ENCODE measurements around the gene MADCAM1. TPM values are rescaled to one million over a fixed set of nuclear protein-coding genes. Genes with fewer than 3 reads are reported as not detected.

The MADCAM1 gene
- total RNA-seq, 1 donor from 2014 or later = 0.92 TPM

- Histone ChIP-seq H3K4me3 (no peak overlapping the region), H3K27me3 (ENCODE audit: low read depth) (no peaks in the 10 kb centered on the region), H3K36me3 (no peaks in the 10 kb centered on the region), H3K4me1 (no peaks in the 10 kb centered on the region), H3K27ac (no peak overlapping the region), H3K9me3 (no peaks in the 10 kb centered on the region)
- TF ChIP-seq CTCF (IDR thresholded peaks at IDR 0.05) = no peak
- DNase-seq = no peak
- intact Hi-C loops (cut with DNase I) = no loop called here
- no peak for ATAC-seq
Observed at GRCh38 chr19:469833-470232, 26.5 kb upstream of the MADCAM1 start.

GRCh38 chr19:470701-471100, 25.6 kb upstream of the MADCAM1 start:
- Histone ChIP-seq H3K27me3 (ENCODE audit: low read depth) (no peaks in the 10 kb centered on the region), H3K27ac (no peak overlapping the region), H3K9me3 (no peaks in the 10 kb centered on the region), H3K4me3 (no peak overlapping the region), H3K4me1 (no peaks in the 10 kb centered on the region), H3K36me3 (no peaks in the 10 kb centered on the region)
- intact Hi-C loops (cut with DNase I) = no loop called here
- DNase-seq (no peak), ATAC-seq (no peak)
- no peak for TF ChIP-seq CTCF (IDR thresholded peaks at IDR 0.05)

GRCh38 chr19:472005-472858, 24.1 kb upstream of the MADCAM1 start:
- H3K9me3 ChIP-seq = no peaks in the 10 kb centered on the region
- no peaks in the 10 kb centered on the region for H3K27me3 ChIP-seq (ENCODE audit: low read depth)
- no peaks in the 10 kb centered on the region for H3K4me1 ChIP-seq
- H3K27ac ChIP-seq = no peak overlapping the region
- intact Hi-C loops (cut with DNase I) = no loop called here
- no peak overlapping the region for H3K4me3 ChIP-seq
- H3K36me3 ChIP-seq = no peaks in the 10 kb centered on the region
- no peak for ATAC-seq
- no peak for TF ChIP-seq CTCF (IDR thresholded peaks at IDR 0.05)
- DNase-seq = no peak

GRCh38 chr19:474126-475078, 21.9 kb upstream of the MADCAM1 start:
- no peaks in the 10 kb centered on the region for H3K36me3 ChIP-seq
- no peaks in the 10 kb centered on the region for H3K9me3 ChIP-seq
- DNase-seq = no peak
- ATAC-seq = peak; percentile 42 to 55
- no peaks in the 10 kb centered on the region for H3K27me3 ChIP-seq (ENCODE audit: low read depth)
- no peaks in the 10 kb centered on the region for H3K4me1 ChIP-seq
- H3K27ac ChIP-seq = peak overlapping the region; percentile 82
- H3K4me3 ChIP-seq = peak overlapping the region; percentile 29
- intact Hi-C loops (cut with DNase I) = no loop called here
- TF ChIP-seq CTCF (IDR thresholded peaks at IDR 0.05) = peak; percentile 34

- intact Hi-C loops (cut with DNase I) = no loop called here
- TF ChIP-seq CTCF (IDR thresholded peaks at IDR 0.05) = no peak
Observed at GRCh38 chr19:475360-475759, 20.9 kb upstream of the MADCAM1 start.

More at GRCh38 chr19:475360-475759, 20.9 kb upstream of the MADCAM1 start:
- H3K4me1 ChIP-seq = peaks cover 7% of the 10 kb centered on the region
- ATAC-seq = no peak
- no peaks in the 10 kb centered on the region for H3K27me3 ChIP-seq (ENCODE audit: low read depth)
- H3K9me3 ChIP-seq = no peaks in the 10 kb centered on the region
- no peak for DNase-seq
- H3K36me3 ChIP-seq = no peaks in the 10 kb centered on the region
- no peak overlapping the region for H3K27ac ChIP-seq
- H3K4me3 ChIP-seq = no peak overlapping the region

Data from lower lobe of right lung (tissue), 2 donors.